ENCODE data around the gene CAB39L.

The CAB39L gene

DNA sequence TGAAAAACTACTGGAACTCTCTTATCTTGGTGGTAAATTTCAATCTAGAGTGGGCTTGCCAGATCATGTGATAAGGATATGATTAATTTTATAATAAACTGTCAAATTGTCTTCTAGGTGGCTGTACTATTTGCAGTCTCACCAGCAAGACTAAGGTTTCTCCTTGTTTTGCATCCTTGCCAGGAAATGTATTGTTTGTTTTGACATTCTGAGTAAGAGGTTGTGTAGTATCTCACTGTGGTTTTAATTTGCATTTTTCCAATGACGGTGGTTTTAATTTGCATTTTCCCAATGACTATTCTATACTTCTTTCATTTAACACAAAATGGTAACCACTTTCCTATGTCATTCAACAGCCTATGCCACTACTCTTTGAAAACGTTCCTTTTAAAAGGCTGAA lies 2.0 kb downstream of the CAB39L start:
- DNase-seq (ENCODE audit: low read depth), result peak; percentile 74

DNA sequence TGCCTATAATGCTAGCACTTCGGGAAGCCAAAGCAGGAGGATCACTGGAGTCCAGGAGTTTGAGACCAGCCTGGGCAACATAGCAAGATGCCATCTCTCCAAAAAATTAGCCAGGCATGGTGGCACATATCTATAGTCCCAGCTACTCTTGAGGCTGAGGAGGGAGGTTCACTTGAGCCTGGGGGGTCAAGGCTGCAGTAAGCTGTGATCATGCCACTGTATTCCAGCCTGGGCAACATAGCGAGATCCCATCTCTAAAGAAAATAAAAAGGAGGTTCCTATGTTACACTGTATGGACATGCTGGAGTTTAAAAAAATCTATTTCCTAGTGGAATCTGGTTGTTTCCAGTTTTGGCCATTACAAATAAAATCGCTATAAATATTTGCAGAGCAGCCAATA lies 2.6 kb downstream of the CAB39L start:
- no peak for DNase-seq (ENCODE audit: low read depth)

DNA sequence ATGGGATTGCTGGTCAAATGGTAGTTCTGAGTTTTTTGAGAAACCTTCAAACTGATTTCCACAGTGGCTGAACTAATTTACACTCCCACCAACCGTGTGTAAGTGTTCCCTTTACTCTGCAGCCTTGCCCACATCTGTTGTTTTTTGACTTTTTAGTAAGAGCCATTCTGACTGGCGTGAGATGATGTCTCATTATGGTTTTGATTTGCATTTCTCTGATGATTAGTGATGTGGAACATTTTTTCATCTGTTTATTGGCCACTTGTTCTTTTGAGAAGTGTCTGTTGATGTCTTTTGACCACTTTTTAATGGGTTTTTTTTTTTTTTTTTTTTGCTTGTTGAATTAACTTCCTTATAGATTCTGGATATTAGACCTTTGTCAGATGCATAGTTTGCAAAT lies 4.3 kb downstream of the CAB39L start:
- no peak for DNase-seq (ENCODE audit: low read depth)

DNA sequence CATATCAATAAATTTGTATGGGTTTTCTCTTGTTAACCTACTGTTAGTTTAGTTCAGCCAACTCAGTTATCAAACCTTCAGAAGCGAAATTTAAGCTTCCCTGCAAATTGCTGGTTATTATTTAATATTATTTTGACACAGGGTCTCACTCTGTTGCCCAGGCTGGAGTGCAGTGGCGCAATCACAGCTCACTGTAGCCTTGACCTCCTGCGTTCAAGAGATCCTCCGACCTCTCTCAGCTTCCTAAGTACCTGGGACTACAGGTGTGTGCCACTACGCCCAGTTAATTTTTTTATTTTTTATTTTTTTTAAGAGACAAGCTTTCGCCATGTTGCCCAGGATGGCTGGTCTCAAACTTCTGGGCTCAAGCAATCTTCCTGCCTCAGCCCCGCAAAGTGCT lies 6.2 kb downstream of the CAB39L start:
- DNase-seq (ENCODE audit: low read depth), result no peak

DNA sequence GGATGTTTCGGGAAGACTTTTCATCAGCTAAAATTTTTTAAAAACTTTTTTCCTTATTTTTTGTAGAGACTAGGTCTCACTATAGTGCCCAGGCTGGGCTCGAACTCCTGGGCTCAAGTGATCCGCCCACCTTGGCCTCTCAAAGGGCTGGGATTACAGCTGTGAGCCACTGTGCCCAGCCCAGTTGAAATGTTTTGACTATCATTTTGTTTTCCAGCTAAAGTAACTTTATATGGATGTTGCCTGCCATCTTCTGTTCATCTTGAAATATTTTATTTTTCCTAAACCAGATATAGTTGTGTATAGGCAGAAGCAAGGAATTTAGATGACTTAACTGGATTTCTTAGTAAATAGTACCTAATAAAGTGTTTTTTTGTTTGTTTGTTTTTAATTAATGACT lies 7.0 kb downstream of the CAB39L start:
- DNase-seq (ENCODE audit: low read depth), result peak; percentile 54

DNA sequence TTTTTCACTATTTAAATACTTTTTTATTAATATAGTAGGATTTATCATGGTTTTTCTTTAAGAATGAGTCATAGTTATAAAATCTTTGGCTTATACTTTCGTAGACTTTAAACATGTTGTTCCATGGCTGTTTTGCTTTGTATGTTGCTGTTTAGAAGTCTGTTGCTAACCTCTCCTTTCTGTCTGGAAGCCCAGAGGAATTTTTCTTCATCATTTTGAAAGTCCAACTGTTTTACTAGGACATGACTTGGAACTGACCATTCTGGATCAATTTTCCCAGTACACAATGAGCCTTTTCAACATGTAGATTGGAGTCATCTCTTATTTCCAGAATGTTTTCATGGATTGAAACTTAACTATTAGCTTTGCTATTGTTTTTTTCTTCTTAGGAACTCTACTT lies 7.9 kb downstream of the CAB39L start:
- DNase-seq (ENCODE audit: low read depth), result peak; percentile 58

DNA sequence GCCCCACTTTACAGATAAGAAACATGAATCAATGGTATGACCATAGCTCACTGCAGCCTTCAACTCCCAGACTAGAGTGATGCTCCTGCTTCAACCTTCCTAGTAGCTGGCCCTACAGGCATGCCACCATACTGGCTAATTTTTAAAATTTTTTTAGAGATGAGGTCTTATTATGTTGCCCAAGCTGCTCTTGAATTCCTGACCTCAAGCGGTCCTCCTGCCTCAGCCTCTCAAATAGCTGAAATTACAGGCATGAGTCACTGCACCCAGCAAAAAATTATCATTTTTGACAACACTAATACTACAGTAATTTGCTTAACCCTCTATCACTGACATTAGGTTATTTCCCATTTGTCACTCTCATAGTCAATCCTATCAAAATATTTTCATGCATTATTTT lies 14.7 kb downstream of the CAB39L start:
- no peak for DNase-seq (ENCODE audit: low read depth)

DNA sequence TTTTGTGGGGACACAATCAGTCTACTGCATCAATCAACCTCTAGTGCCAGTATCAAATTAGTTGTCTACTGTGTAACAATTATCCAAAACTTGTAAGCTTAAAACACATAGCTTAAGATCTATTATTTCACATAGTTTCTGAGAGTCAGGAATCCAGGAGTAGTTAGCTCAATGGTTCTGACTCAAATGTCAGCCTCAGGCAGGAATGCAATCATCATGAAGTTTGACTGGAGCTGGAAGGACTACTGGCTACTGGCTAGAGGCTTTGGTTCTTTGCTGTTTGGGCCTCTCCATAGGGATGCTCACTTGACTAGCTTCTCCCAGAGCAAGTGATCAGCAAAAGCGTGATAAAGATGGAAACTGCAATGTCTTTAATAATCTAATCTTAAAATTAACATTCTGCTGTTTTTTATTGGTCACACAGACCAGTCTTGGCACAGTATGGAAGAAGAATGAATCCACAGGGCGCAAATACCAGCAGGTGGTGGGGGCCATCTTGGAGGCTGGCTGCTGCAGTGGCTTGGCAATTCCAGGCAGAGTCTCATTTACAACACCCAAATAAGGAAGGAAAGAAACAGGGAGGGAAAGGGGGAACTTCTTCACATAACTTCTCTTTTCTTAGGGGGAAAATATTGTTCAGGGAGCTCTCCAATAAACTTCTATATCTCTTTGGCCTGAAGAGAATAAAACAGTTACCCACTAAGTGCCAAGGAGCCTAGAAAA lies 15.7 kb downstream of the CAB39L start:
- no peak for DNase-seq (ENCODE audit: low read depth)

DNA sequence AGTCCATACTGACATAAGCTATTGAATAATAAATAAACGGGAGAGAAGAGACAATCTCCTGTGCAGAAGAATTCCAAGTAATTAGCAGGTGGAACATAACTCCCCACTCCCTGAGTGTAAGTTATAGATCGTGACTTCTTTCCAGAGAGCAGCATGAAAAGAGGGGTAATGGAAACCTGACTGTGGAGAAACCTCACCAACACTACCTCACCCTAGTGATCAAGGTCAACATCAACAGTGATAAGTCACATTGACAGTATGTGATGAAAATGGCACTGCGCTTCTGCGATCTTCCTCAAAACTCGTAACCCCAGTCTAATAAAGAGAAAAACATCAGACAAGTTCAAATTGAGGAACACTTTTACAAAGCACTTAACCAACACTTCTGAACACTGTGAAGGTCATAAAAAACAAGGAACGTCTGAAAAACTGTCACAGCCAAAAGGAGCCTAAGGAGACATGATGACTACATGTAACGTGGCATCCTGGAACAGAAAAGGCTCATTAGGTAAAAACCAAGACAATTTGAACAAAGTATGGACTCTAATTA lies 19.8 kb downstream of the CAB39L start:
- no peak for DNase-seq (ENCODE audit: low read depth)

DNA sequence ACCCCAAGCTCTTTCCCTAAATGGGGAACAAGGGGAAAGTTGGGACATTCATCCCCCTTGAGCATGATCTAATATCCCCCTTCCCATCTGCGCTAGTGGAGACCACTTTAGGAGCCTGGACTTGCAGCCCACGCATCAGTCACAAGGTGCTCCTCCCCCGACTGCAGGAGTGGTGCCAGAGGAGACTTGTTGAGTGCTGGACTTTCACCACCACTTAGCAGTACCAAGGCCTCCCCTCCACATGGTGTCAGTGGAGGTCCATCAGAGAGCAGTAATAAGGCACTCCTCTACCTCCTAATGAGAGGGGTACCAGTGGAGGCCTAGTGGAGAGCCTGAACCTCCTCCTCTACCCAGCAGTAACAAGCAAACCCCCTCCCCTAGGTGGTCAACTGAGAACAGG lies 22.5 kb downstream of the CAB39L start:
- peak; percentile 21 for DNase-seq (ENCODE audit: low read depth)

DNA sequence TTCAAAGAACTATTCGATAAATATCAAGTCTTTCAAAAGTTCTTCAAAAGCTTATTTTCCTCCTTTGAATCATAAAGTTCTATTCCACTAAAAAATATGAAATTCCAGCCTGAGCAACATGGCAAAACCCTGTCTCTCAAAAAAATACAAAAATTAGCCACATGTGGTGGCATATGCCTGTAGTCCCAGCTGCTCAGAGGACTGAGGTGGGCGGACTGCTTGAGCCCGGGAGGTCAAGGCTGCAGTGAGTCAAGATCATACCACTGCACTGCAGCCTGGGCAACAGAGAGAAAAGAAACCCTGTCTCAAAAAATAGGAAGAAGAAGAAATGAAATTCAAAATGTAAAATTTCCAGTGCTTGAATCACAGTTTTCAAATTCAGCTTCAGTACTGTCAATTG lies 24.6 kb downstream of the CAB39L start:
- DNase-seq (ENCODE audit: low read depth), result peak; percentile 48

DNA sequence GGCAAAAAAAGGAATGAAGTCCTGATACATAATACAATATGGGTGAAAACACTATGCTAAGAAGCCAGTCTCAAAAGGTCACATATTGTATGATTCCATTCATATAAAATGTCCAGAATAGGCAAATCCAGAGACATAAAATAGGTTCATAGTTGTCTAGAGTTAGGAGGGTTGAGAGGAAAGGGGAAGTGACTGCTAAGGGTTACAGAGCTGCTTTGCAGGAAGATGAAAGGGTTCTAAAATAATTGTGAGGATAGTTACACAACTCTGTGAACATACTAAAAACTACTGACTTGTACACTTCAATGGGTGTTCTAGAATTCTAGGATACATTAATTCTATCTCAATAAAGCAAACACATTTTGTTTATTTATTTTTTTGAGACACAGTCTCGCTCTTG lies 25.7 kb downstream of the CAB39L start:
- no peak for DNase-seq (ENCODE audit: low read depth)

DNA sequence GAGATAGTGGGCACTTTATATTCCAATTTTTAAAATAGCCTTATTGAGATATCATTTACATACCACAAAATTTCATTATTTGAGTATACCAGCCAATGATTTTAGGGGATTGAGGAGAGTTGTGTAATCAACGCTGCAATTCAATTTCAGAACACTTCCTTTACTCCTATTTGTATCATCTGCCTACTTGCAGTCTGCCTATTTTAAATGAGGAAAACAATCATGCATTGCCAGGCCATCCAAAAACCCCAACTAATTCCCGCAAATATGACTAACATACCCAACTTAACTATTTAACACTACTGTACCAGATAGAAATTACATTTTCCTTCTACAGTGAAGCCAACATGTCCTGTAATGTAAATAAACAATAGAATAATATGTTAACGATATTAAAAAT lies 26.7 kb downstream of the CAB39L start:
- DNase-seq (ENCODE audit: low read depth), result no peak

DNA sequence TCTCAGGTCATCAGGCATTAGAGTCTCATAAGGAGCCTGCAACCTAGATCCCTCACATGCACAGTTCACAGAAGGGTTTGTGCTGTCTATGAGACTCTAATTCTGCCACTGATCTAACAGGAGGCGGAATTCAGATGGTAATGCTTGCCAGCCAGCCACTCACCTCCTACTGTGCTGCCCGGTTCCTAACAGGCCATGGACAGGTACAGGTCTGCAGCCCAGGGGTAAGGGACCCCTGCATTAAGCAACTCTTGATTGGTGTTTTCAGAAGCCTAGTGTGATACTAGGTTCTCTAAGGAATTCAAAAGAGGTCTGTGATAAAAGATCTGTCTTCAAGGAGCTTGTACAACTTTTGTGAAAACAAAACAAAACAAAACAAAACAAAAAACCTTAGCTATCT lies 31.1 kb downstream of the CAB39L start:
- no peak for DNase-seq (ENCODE audit: low read depth)

DNA sequence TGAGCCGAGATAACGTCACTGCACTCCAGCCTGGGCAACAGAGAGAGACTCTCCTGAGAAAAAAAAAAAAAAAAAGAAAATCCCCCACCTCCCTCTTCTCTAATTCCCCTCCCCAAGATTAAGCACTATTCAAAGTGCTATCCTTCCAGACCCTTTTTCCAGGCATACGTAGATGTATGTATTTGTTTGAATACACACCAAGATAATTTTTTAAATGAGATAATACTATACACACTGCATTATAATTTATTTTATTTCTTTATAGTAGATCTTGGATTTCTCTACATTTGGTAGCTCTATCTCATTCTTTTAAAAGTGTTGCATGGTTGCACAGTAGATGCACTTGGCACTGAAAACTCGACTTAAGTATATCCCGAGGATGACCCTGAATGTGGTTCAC lies 32.5 kb downstream of the CAB39L start:
- no peak for DNase-seq (ENCODE audit: low read depth)

DNA sequence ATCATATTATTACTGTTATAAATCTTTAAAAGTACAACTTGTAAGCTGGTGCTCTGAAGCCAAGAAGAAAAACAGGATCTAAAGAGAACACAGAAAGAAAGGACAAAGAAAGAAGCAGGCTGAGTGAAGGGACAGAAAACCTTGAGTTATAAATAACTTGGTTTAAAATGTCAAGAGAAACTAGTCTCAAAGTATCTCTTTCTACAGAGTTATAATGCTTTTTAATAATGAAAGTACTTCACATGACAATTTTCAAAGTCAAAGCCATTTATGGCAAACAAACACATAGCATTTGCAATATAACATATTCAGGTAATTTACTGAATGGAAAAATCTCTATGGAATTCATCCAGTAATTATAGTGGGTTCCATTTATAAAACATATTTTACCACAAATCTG lies 33.4 kb downstream of the CAB39L start:
- no peak for DNase-seq (ENCODE audit: low read depth)

DNA sequence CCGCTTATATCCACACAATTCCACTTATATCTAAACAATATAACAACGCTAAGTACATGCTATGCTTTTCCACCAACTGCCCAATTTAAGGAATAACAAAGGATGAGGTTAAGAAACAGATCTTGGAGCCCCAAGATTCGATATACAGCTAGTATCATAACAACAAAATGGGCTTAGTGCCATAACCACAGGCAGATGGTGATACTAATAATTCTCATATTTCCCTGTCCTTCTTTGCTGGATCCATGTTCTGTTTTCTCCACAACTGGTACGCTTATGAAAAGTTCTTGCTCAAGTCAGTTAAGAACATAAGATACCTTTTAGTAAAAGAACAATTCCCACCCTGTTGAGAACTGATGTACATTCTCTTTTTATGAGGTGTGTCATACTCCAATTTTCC lies 33.9 kb downstream of the CAB39L start:
- peak; percentile 34 for DNase-seq (ENCODE audit: low read depth)

DNA sequence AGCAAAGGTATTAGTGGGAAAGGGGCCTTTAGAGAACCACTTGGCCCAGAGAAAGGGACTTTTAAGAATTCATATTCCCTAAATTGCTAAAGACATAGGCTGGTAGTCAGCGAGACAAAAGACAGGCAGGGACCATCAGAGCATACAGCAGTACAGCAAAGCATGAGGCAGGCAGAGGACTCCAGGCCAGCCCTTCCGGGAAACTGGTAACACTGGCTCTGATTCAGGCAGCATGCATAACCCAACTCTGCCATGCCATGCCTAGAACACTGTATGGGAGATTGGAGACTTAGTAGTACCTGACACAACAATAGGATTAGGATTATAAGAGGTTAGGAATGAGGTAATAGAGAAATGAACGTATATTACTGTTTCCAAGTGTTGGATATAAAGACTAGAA lies 34.9 kb downstream of the CAB39L start:
- no peak for DNase-seq (ENCODE audit: low read depth)

DNA sequence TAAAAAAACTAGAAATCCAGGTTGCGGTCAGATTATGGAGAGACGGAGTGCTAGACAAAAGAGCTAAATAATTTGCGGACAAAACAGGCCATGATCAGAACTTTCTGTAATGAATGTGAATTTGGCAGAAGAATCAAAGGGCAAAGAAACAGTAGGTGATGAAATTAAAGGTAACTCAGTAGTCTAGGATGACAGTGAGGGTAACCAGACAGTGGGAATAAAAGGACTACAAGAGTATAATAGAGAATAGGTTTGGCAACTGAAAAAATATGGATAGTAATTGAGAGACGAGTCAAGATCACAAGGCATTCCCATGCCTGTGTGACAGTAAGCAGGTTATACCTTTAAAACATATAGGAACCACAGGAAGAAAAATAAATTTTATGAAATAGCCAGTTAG lies 35.9 kb downstream of the CAB39L start:
- DNase-seq (ENCODE audit: low read depth), result no peak

DNA sequence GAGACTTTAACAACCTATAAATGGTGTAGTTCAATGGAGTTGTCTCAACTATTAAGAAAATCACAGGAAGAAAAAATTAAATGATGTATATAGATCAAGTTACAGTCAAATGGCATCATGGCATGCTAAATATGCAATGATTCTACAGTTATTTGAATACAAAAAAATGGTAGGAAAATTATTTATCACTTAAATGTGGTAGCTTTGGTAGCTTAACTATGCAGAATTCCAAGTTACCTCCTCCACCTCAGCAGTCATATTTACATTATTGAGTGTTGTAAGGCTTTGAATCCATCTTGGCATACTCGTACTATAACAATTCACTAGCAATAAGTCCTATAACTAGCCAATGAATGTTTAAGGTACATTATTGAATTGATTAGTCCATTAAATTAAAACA lies 36.8 kb downstream of the CAB39L start:
- DNase-seq (ENCODE audit: low read depth), result peak; percentile 33

DNA sequence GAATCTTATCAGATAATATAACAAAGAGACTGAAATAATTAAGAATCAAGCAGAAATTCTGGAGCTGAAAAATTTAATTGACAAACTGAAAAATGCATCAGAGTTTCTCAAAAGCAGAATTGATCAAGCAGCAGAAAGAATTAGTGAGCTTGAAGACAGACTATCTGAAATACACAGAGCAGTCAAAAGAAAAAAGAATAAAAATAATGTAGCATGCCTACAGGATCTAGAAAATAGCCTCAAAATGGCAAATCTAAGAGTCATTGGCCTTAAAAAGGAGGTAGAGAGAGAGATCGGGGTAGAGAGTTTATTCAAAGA lies 39.2 kb downstream of the CAB39L start:
- no peak for DNase-seq (ENCODE audit: low read depth)

DNA sequence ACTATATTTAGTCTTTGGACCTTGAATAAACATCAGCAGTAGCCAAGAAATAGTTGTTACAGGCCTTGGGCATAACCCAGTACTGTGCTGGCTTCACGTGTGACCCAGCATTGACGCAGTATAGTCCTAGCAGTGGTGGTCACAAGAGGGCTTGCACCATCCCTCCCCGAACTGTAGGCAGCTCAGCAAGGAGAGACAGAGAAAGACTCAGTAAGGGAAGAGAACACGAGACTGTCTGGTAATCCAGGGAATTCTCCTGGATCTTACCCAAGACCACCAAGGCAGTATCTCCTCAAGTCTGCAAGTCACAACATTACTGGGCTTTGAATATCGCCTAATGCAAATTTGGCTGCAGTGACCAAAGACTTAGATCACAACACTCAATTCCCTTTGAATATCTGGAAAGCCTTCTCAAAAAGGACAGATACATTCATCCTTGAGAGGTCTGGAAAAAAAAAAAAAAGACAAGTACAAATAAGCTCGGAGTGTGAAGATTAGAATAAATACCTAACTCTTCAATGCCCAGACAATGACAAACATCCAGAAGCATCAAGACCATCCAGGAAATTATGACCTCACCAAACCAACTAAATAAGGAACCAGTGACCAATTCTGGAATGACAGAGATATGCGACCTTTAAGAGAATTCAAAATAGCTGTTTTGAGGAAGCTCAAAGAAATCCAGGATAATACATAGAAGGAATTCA lies 39.7 kb downstream of the CAB39L start:
- DNase-seq (ENCODE audit: low read depth), result no peak

DNA sequence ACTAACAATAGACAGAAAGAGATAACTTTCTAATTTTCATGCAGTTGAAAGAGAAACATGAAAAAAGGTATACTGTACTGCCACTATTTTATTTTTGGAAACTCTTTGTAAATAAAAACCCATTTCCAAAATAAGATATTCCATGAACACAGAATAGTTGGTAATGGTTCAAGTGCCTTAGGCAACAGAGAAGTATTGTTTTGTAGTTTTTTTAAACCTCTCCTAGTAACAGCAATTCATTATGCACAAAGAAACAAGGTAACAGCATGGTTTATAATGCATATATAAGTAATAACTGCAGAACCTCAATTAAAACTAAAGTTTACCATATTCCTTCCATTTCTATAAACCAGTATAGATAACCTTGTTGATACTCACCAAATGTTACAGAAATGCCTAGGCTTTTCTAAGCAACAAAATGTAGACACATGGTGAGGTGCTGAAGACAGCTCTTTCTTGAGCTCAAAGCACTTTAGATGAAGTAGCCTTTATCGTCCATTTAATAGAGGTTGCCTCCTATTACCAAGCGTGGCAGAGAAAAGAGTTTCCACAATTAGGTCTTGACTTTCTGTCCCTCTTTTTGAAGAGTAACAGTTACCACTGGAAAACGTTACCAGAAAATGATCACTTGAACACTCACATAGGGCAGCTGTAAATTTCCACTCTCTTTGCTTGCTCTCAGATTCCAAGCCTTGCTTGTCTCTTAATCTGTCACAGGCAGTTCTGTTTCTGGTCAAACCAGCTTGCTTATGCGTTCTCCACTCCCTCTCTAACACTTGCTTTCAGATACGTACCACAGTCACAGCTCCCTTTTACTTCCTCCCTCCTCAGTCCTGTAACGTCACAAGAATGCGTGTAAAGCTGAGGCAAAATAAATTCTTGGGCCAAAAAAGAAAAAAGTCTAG lies 42.9 kb downstream of the CAB39L start:
- peak; percentile 75 for DNase-seq (ENCODE audit: low read depth)

Data from iris pigment epithelial cell (primary cell).